GM23248 (cell line): Measurements from ENCODE around the gene TVP23B. TPM values are rescaled to one million over a fixed set of nuclear protein-coding genes. Genes with fewer than 3 reads are reported as not detected.
"Not testable (repeated sequence)": the region's sequence is repeated elsewhere in the genome, so short reads cannot be mapped to it uniquely, and the experiment has no call there.

Experiments used
- DNase-seq: peaks from one replicate; pipeline ENCODE4 v3.0.0-alpha.2; 2015
- H2AFZ ChIP-seq: fragments of 200-600 bp; sonication (generic); 2 replicates; pipeline ENCODE4 v1.6.1; 2016; ENCODE audit warnings: antibody characterized with exemption
- H3F3A ChIP-seq: fragments of 200-600 bp; sonication (generic); 2 replicates; pipeline ENCODE4 v1.6.1; 2016; ENCODE audit warnings: mild to moderate bottlenecking, antibody characterized with exemption, mixed run types; ENCODE audit not compliant: insufficient read depth
- H3K27ac ChIP-seq: fragments of 200-600 bp; sonication (generic); 2 replicates; pipeline ENCODE4 v1.5.1; 2016; ENCODE audit warnings: mild to moderate bottlenecking
- H3K27me3 ChIP-seq: fragments of 200-600 bp; sonication (generic); replicated peaks from 2 replicates; pipeline ENCODE4 v1.6.1; 2016; ENCODE audit warnings: mild to moderate bottlenecking; ENCODE audit not compliant: insufficient read depth
- H3K36me3 ChIP-seq: fragments of 200-600 bp; sonication (generic); 2 replicates; pipeline ENCODE4 v1.6.1; 2016; ENCODE audit warnings: low read depth, mild to moderate bottlenecking
- H3K4me1 ChIP-seq: fragments of 200-600 bp; sonication (generic); 2 replicates; pipeline ENCODE4 v1.6.1; 2016; ENCODE audit warnings: mild to moderate bottlenecking; ENCODE audit not compliant: insufficient read depth
- H3K4me2 ChIP-seq: fragments of 200-600 bp; sonication (generic); one replicate; pipeline ENCODE4 v1.6.1; 2016; ENCODE audit warnings: mild to moderate bottlenecking; ENCODE audit not compliant: unreplicated experiment
- H3K4me3 ChIP-seq: fragments of 200-600 bp; sonication (generic); 2 replicates; pipeline ENCODE4 v1.5.1; 2016; ENCODE audit warnings: mild to moderate bottlenecking
- H3K79me2 ChIP-seq: fragments of 200-600 bp; sonication (generic); 2 replicates; pipeline ENCODE4 v1.6.1; 2016; ENCODE audit warnings: mild to moderate bottlenecking; ENCODE audit not compliant: insufficient read depth
- H3K9ac ChIP-seq: fragments of 200-600 bp; sonication (generic); 2 replicates; pipeline ENCODE4 v1.6.1; 2016; ENCODE audit warnings: mild to moderate bottlenecking
- H3K9me2 ChIP-seq: fragments of 200-600 bp; sonication (generic); 2 replicates; pipeline ENCODE4 v1.6.1; 2016; ENCODE audit warnings: mixed run types, mild to moderate bottlenecking, moderate library complexity; ENCODE audit not compliant: insufficient read depth
- H3K9me3 ChIP-seq: fragments of 200-600 bp; sonication (generic); one replicate; pipeline ENCODE4 v1.6.1; 2017; ENCODE audit warnings: low read depth
- H4K20me1 ChIP-seq: fragments of 200-600 bp; sonication (generic); 2 replicates; pipeline ENCODE4 v1.6.0; 2016; ENCODE audit not compliant: insufficient read depth
- EZH2 ChIP-seq: fragments of 200-600 bp; sonication (generic); IDR thresholded peaks from 2 replicates; pipeline ENCODE4 v1.6.1; 2018; ENCODE audit warnings: antibody characterized with exemption, mild to moderate bottlenecking; ENCODE audit not compliant: insufficient read depth, poor library complexity, severe bottlenecking
- EZH2phosphoT487 ChIP-seq: fragments of 200-600 bp; sonication (generic); IDR thresholded peaks from 2 replicates; pipeline ENCODE4 v1.6.1; 2018; ENCODE audit warnings: antibody characterized with exemption, moderate library complexity, mild to moderate bottlenecking, low read depth; ENCODE audit not compliant: insufficient read depth
- WGBS, 2 experiments: methylation state at CpG; one replicate each; pipeline ENCODE4 v1.1.6; 2015 to 2017; ENCODE audit warnings: low lambda C conversion rate in 2 of 2, low coverage in 1 of 2; ENCODE audit errors: missing lambda C conversion rate in 2 of 2; 5-methylcytosine and 5-hydroxymethylcytosine counted together
- in situ Hi-C: fragments of 300-500 bp; cut with MboI; formaldehyde crosslinking; loops from 2 replicates; pipeline ENCODE4 v1.15.0; 2020
- polyA plus RNA-seq: library from polyadenylated mRNA; unstranded; fragments of >200 nt; fragmentation: Nextera tagmentation; extraction: Ambion mirVana; gene quantifications from 2 replicates; pipeline ENCODE4 v1.2.1, GENCODE V29; 2016
- total RNA-seq: library from RNA; depleted of rRNA; stranded (reverse); fragments of >200 nt; shearing (Covaris generic); gene quantifications from 2 replicates; pipeline ENCODE4 v1.2.3, GENCODE V29; 2014

TVP23B gene
- total and polyA plus RNA-seq, 2 experiments from 2014 or later: 80.7 to 81.9 TPM

- H3K27ac ChIP-seq, H3K4me3 ChIP-seq, in situ Hi-C loops, H3K9me2 ChIP-seq, H3K36me3 ChIP-seq, H3F3A ChIP-seq, H3K4me2 ChIP-seq, H3K4me1 ChIP-seq, DNase-seq, H4K20me1 ChIP-seq, H3K79me2 ChIP-seq, H2AFZ ChIP-seq, H3K9ac ChIP-seq, H3K27me3 ChIP-seq, H3K9me3 ChIP-seq: not testable (repeated sequence)
- no CpG with 5 or more reads among the region's 1 CpG for WGBS, 2 experiments
These were observed 46.6 kb downstream of the TVP23B start for GRCh38 chr17:18827613-18828012.

DNA sequence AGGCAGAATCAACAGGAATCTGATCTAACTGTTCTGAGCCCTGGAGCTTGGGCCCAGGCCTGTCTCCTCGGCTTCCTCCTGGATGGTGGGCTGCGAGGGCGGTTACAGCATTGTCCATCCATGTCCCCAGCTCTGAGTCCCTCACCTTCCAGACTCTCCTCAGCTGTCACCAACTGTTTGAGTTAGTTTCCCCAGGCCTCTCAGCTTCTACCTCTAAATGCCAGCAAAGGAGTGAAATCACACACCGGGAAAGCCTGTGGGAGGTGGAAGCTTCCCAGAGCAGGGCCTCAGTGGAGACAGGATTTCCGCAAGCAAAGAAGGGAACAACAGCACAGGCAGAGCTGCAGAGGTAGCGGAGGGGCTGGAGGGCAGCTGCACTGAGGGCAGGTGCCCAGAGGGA lies 67.5 kb downstream of the TVP23B start:
- Histone ChIP-seq H3K9me3 (no peaks in the 10 kb centered on the region), H3K9ac (no peak overlapping the region), H4K20me1 (no peaks in the 10 kb centered on the region), H3K4me1 (peaks cover 3% of the 10 kb centered on the region; the same call in 1 of the 2 replicates), H3K4me2 (no peak overlapping the region), H3K79me2 (no peaks in the 10 kb centered on the region), H3K27ac (no peak overlapping the region), H3K4me3 (no peak overlapping the region), H2AFZ (no peak overlapping the region), H3K36me3 (no peaks in the 10 kb centered on the region), H3K27me3 (no peaks in the 10 kb centered on the region), H3F3A (peaks cover 9% of the 10 kb centered on the region), H3K9me2 (no peaks in the 10 kb centered on the region)
- TF ChIP-seq EZH2phosphoT487: no peak
- TF ChIP-seq EZH2: no peak
- WGBS, 2 experiments: 97 to 98% methylated on average over 6 of the region's 6 CpGs
- in situ Hi-C loops: no loop called here
- DNase-seq: no peak

DNA sequence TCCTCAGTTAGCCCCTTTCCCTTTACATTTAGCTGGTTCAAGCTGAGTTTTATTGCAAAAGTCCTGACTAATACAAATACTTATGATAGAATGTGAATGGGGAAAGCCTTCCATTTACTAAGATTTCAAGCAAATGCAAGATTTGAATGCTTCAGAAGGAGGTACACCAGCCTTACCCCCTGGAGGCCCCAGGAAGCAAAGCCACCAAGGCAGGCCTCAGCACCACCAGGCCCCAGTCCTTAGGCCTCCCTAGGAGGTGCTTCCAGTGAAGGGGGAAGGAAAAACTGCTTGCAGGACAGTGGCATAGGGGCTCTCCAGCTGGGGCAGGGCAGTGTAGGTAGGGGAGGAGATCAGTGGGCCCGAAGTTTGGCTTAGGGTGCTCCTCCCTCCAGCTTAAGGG lies 69.7 kb downstream of the TVP23B start:
- Histone ChIP-seq H2AFZ (no peak overlapping the region), H3K4me1 (peaks cover 3% of the 10 kb centered on the region; the same call in 1 of the 2 replicates), H3K79me2 (peaks cover 10% of the 10 kb centered on the region), H3K27me3 (no peaks in the 10 kb centered on the region), H3F3A (peaks cover 13% of the 10 kb centered on the region), H4K20me1 (no peaks in the 10 kb centered on the region), H3K9ac (peak overlapping the region; percentile 34; the same call in 1 of the 2 replicates), H3K9me3 (no peaks in the 10 kb centered on the region), H3K9me2 (no peaks in the 10 kb centered on the region), H3K4me3 (no peak overlapping the region), H3K36me3 (no peaks in the 10 kb centered on the region), H3K27ac (peak overlapping the region; percentile 75), H3K4me2 (no peak overlapping the region)
- TF ChIP-seq EZH2: no peak
- no peak for TF ChIP-seq EZH2phosphoT487
- 94 to 95% methylated on average over 1 of the region's 1 CpG for WGBS, 2 experiments
- peak; percentile 15 for DNase-seq
- in situ Hi-C loops: no loop called here

DNA sequence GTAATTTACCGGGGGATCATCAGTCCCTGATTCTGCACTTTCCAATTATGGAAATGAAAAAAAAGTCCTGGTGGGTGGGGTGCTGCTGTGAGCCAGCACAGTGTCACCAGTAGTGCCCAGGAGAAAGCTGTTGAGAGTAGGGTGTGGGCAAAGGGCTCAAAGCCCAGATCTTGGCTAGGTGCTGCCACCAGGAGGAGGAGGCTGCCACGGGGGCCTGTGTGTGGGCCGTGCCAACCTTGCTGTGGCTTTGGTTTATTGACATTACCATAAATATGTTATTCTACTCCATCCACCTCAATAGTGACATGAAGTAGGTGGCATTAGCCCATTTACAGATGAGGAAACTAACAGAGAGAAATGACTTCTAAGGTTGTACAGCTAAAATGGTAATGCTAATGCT lies 70.2 kb downstream of the TVP23B start:
- Histone ChIP-seq H3K9ac (no peak overlapping the region), H3K4me1 (peaks cover 3% of the 10 kb centered on the region; the same call in 1 of the 2 replicates), H3K9me2 (no peaks in the 10 kb centered on the region), H2AFZ (no peak overlapping the region), H3K27ac (no peak overlapping the region), H3K36me3 (no peaks in the 10 kb centered on the region), H3F3A (peaks cover 14% of the 10 kb centered on the region), H3K4me3 (no peak overlapping the region), H3K4me2 (no peak overlapping the region), H4K20me1 (no peaks in the 10 kb centered on the region), H3K9me3 (no peaks in the 10 kb centered on the region), H3K27me3 (no peaks in the 10 kb centered on the region), H3K79me2 (peaks cover 10% of the 10 kb centered on the region)
- no peak for DNase-seq
- TF ChIP-seq EZH2phosphoT487: no peak
- in situ Hi-C loops: no loop called here
- whole genome bisulfite sequencing, 2 experiments: 69 to 71% methylated on average over 3 of the region's 3 CpGs

DNA sequence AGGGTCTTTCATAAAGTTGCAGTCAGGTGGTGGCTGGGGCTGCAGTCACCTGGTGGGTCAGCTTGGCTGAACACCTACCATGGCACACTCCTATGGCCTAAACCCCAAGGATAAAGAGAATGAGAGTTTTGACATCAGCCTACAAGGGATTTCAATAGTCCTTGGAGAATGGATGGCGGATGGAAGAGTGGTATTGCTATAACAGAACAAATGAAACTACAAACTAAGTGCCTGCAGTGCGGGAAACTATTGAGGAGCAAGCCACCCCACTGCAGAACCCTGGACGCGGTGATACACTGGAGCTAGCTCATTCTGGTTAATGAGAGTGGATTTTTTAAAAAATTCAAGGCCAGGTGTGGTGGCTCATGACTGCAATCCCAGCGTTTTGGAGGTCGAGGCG lies 74.0 kb downstream of the TVP23B start:
- Histone ChIP-seq H3K27me3 (no peaks in the 10 kb centered on the region), H3K4me3 (peak overlapping the region; percentile 89; the same call in 1 of the 2 replicates)
- WGBS, 2 experiments: 81 to 85% methylated on average over 7 of the region's 7 CpGs

More for the DNA sequence above, 74.0 kb downstream of the TVP23B start:
- Histone ChIP-seq H3K9ac (no peak overlapping the region), H3K4me1 (peaks cover 11% of the 10 kb centered on the region), H3K27ac (no peak overlapping the region), H2AFZ (no peak overlapping the region), H3F3A (peaks cover 26% of the 10 kb centered on the region), H3K9me2 (no peaks in the 10 kb centered on the region), H3K9me3 (no peaks in the 10 kb centered on the region), H3K79me2 (peaks cover 14% of the 10 kb centered on the region), H4K20me1 (no peaks in the 10 kb centered on the region), H3K4me2 (peak overlapping the region; percentile 87), H3K36me3 (no peaks in the 10 kb centered on the region)
- no peak for TF ChIP-seq EZH2
- no peak for TF ChIP-seq EZH2phosphoT487
- DNase-seq: no peak
- in situ Hi-C loops: no loop called here
